ENCODE results near the gene LEKR1.

DNA sequence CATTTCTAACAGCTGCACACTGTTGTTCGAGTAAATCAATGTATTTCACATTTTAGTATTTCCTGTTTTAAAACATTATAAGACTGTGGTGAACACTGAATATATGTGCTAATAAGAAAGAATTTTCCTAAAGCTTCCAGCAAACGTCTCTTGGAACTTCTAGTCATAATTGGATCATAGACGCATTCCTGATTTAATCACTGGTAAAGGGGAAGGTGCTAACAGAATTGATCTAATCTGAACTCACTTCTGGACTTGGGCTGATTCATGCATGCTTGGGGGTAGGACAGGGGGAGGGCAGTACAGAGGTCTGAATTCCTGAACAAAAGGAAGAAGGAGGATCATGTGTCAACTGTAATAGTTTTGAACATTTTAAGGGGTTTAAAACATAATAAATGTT lies 7.3 kb upstream of the LEKR1 start:
- TF ChIP-seq SUZ12 (IDR thresholded peaks at IDR 0.05; ENCODE audit: extremely low read depth, insufficient read depth, insufficient read length) (no peak), YY1 (IDR thresholded peaks at IDR 0.05; ENCODE audit: insufficient read depth, insufficient read length) (no peak), ZNF274 (IDR thresholded peaks at IDR 0.05; ENCODE audit: low read depth, low read length) (no peak)
